ENCODE measurements around the gene CPT1C.

The CPT1C gene

DNA sequence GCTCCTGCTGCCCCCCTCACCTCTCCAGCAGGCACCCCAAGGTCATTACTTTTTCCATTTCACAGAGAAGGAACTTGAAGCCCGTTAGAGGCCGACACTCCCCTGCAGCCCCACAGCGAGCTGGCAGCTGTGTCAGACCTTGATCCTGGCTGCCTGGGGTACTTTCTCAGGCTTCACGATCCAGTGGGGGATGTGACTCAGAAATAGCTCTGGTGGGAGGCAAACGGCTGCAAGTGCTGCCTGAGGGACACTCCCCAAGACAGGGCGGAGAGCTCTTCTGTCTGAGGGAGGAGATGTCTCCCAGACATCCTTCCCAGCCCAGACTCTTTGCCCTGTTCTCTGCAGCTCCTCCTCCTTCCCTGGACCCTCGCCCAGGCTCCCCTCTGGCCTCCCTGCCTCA lies 67.4 kb downstream of the CPT1C start:
- DNase-seq (ENCODE audit: low read depth), result no peak

DNA sequence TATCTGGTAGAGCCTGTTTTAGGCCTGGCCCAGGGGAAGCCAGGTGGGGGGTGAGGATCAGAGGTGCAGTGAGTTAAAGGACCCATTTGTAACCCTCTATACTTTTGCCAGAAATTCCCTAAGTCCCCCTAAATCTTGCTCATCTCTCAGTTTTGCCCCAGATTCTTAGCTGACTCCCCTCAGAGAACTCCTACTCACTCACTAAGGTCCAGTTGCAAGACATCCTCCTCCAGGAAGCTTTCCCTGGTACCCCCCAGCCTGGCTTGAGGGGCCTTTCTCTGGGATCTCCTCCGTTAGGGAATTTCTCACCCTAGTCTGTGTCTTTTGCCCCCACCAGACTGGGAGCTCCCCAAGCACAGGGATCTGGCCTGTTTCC lies 70.3 kb downstream of the CPT1C start:
- no peak for DNase-seq (ENCODE audit: low read depth)

DNA sequence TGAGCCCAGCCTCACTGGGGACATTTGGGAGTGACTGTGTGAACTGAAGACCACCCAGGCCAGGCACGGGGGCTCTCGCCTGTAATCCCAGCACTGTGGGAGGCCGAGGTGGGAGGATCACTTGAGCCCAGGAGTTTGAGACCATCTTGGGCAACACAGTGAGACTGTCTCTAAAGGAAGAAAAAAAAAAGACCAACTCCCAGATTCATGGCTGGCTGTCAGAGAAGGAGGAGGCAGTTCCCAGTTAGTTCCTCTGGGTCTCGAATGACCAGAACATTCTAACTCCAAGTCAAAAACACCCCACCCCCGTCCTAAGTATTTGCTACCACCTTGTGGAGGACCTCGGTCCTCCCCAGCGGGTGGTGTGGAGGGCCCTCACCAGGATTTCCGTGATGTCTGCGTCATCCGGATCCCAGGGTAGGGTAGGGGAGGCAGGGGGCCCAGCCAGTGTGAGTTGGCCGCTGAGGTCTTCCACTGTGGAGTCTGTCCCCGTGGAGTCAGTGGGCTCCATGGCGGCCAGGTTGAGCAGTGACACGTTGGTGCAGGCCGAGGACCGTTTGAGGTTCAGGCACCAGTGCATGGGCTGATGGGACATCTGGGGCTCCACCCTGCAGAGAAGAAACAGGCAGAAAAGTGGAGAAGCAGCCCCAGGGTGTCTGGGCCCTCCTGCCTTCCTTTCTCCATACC lies 70.9 kb downstream of the CPT1C start:
- no peak for DNase-seq (ENCODE audit: low read depth)

DNA sequence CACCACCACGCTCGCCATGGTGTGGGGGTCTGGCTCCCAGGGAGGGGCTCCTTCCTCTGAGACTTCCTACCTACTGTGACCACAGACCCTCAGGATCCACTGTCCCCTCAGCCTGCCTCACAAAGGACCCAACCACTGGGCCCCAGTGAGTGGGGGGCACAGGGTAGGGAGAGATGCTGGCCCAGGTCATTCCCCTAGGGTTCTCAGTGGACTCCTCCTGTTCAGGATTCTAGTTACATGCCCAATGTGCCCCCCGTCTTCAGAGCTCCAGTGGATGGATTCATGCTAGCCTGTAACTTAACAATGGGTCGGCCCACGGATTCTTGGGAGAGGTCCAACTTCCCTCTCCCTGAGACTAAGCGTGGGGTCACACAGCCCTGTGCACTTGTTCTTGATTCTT lies 72.3 kb downstream of the CPT1C start, which contains the start of gene TSKS:
Gene TSKS (minus strand): TSS at position 77 of the 400 bp plus-strand sequence. CDS start 59 bp downstream, at position 18.
- DNase-seq (ENCODE audit: low read depth), result no peak

Data from stimulated activated CD4-positive, alpha-beta T cell treated with anti-CD3 and anti-CD28 coated beads, Interleukin-2, amount 100 ng/mL, for 4 hours (primary cell).